PC-3 (cell line): Measurements from ENCODE around the gene RPL36. TPM values are rescaled to one million over a fixed set of nuclear protein-coding genes. Genes with fewer than 3 reads are reported as not detected.

Experiments used
- ATAC-seq: fragments of 200-7000 bp; cut with Tn5 transposase; 2 replicates; pipeline ENCODE4 v1.9.1; 2020; ENCODE audit warnings: mild to moderate bottlenecking, moderate library complexity
- Bru-seq: library from RNA; stranded (reverse); fragments of 400-500 nt; gene quantifications from one replicate; lab custom pipeline; 2021; lab: Mats Ljungman, UMichigan
- BruChase-seq, 2 experiments: library from RNA; stranded (reverse); fragments of 400-500 nt; gene quantifications; one replicate each; lab custom pipeline; 2021; lab: Mats Ljungman, UMichigan
- BruUV-seq: library from RNA; stranded (reverse); fragments of 400-500 nt; replicated peaks from 2 replicates; lab custom pipeline; 2021; lab: Mats Ljungman, UMichigan
- CTCF ChIA-PET: fragments of 300-600 bp; sonication (Branson Sonifier 250); formaldehyde crosslinking; loops from one replicate; lab custom pipeline; 2022; ENCODE audit warnings: antibody characterized with exemption; lab: Charles Lee
- POLR2A ChIA-PET: fragments of 300-600 bp; sonication (Branson Sonifier 250); formaldehyde crosslinking; loops from one replicate; lab custom pipeline; 2022; ENCODE audit warnings: antibody characterized with exemption; ENCODE audit not compliant: unreplicated experiment; lab: Charles Lee
- DNase-seq: peaks from one replicate; pipeline ENCODE4 v3.0.0-alpha.2; 2015
- H2AFZ ChIP-seq: fragments of 300-600 bp; sonication (generic); 2 replicates; pipeline ENCODE4 v1.6.0; 2016; ENCODE audit warnings: antibody characterized with exemption, low read length
- H3F3A ChIP-seq: fragments of 300-600 bp; sonication (generic); one replicate; pipeline ENCODE4 v1.6.0; 2017; ENCODE audit warnings: antibody characterized with exemption, low read length, control low read depth, mild to moderate bottlenecking; ENCODE audit not compliant: unreplicated experiment
- H3K27ac ChIP-seq: fragments of 300-600 bp; sonication (generic); 2 replicates; pipeline ENCODE4 v1.5.1; 2016; ENCODE audit warnings: mild to moderate bottlenecking, low read length
- H3K27me3 ChIP-seq: fragments of 300-600 bp; sonication (generic); 2 replicates; pipeline ENCODE4 v1.6.1; 2016; ENCODE audit warnings: low read length, mixed read lengths
- H3K36me3 ChIP-seq: fragments of 300-600 bp; sonication (generic); 2 replicates; pipeline ENCODE4 v1.6.1; 2016; ENCODE audit warnings: low read depth, mixed run types, low read length, mixed read lengths
- H3K4me1 ChIP-seq: fragments of 300-600 bp; sonication (generic); 2 replicates; pipeline ENCODE4 v1.5.1; 2016; ENCODE audit warnings: low read length; ENCODE audit not compliant: insufficient read depth
- H3K4me2 ChIP-seq: fragments of 300-600 bp; sonication (generic); 2 replicates; pipeline ENCODE4 v1.6.0; 2016; ENCODE audit warnings: low read length
- H3K4me3 ChIP-seq: fragments of 300-600 bp; sonication (generic); 2 replicates; pipeline ENCODE4 v1.5.1; 2016; ENCODE audit warnings: mild to moderate bottlenecking, low read length, mixed read lengths
- H3K79me2 ChIP-seq: fragments of 300-600 bp; sonication (generic); 2 replicates; pipeline ENCODE4 v1.6.1; 2017; ENCODE audit warnings: low read length, mixed read lengths
- H3K9ac ChIP-seq: fragments of 300-600 bp; sonication (generic); 2 replicates; pipeline ENCODE4 v1.6.0; 2016; ENCODE audit warnings: mild to moderate bottlenecking, low read length
- H3K9me2 ChIP-seq: fragments of 300-600 bp; sonication (generic); replicated peaks from 2 replicates; pipeline ENCODE4 v1.6.1; 2016; ENCODE audit warnings: mixed run types, low read length, mixed read lengths
- H3K9me3 ChIP-seq: fragments of 300-600 bp; sonication (generic); 2 replicates; pipeline ENCODE4 v1.6.1; 2016; ENCODE audit warnings: low read length, mixed read lengths
- H4K20me1 ChIP-seq: fragments of 300-600 bp; sonication (generic); 2 replicates; pipeline ENCODE4 v1.6.1; 2016; ENCODE audit warnings: low read length, mixed read lengths
- EZH2 ChIP-seq: fragments of 300-600 bp; sonication (generic); IDR thresholded peaks from one replicate; pipeline ENCODE4 v1.6.1; 2017; ENCODE audit warnings: antibody characterized with exemption, mild to moderate bottlenecking, low read length; ENCODE audit not compliant: unreplicated experiment
- EZH2phosphoT487 ChIP-seq: fragments of 300-600 bp; sonication (generic); IDR thresholded peaks from 2 replicates; pipeline ENCODE4 v1.6.1; 2018; ENCODE audit warnings: mild to moderate bottlenecking, antibody characterized with exemption, low read length, borderline replicate concordance
- intact Hi-C: fragments of 100-400 bp; cut with micrococcal nuclease; formaldehyde crosslinking; loops from 2 replicates; pipeline ENCODE4 v1.9.0; 2023
- long read RNA-seq: library from polyadenylated mRNA; unstranded; transcript quantifications from one replicate; pipeline ENCODE4 v2.0.0, GENCODE V29; 2021; ENCODE audit not compliant: unreplicated experiment
- total RNA-seq: library from RNA; depleted of rRNA; stranded (reverse); fragments of >200 nt; gene quantifications from 2 replicates; pipeline ENCODE4 v1.2.3, GENCODE V29; 2014; rRNA removed
- TF ChIP-seq, protein P1 (sequence below): fragments of 300-600 bp; sonication (generic); conservative IDR thresholded peaks from 2 replicates; pipeline ENCODE4 v1.5.1; 2017; ENCODE audit warnings: antibody characterized with exemption, low read depth, mild to moderate bottlenecking, low read length

The RPL36 gene
- 2,190 and 2,470 TPM in 2 replicates for total RNA-seq
- percentile 94 among the genes with signal in this experiment for Bru-seq, nascent RNA
- BruChase-seq, experiment 1, labeled RNA remaining after a 6-hour chase = percentile 95 among the genes with signal in this experiment
- percentile 90 among the genes with signal in this experiment for BruChase-seq, experiment 2, labeled RNA remaining after a 2-hour chase
- long read RNA-seq, transcript RPL36-202 (3 exons, 556 nt) = minor isoform, 60 of 1,683 reads
- long read RNA-seq, transcript RPL36-201 (4 exons, 707 nt) = major isoform, 691 of 1,683 reads
- long read RNA-seq, partial matches to known transcripts = 696 of 1,683 reads
- long read RNA-seq, other reads (novel, unspliced or antisense) = 233 of 1,683 reads

DNA sequence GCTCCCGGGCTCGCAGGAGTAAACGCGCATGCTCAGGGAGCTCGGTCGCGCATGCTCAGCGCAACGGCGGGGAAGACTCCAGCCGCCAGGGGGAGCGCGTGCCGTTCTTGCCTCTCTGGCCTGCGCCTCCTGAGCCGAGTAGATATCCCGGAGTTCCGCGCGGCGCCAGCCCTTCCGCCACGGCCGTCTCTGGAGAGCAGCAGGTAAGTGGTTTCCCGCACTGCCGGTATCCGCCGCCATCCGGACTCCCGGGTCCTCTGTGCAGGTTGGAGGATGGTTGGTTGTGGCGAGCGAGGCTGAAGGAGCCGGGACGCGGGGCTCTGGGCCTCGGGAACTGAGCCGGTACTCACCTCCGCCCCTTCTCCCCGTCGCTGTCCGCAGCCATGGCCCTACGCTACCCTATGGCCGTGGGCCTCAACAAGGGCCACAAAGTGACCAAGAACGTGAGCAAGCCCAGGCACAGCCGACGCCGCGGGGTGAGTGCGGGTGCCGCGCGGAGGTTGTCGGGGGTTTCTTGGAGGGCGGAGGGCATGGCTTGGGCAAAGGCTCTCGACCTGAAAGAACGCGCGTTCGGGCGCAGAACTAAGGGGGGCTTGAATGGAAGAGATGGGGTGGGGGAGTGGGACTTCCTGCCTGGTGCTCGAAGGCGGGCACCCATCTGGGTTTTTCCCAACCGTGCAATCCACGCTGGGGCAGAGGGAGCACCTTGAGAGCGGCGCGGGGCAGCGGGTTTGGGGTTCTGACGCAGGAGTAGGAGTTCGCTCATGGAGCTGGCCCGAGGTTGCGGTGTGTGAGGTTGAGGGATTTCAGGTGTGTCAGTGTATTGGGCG lies at the start of gene RPL36:
Gene RPL36 (plus strand): TSS at position 171 of the 830 bp plus-strand sequence. CDS start 213 bp downstream, at position 384.
- peaks cover 53% of the 10 kb centered on the region for H3K79me2 ChIP-seq
- intact Hi-C loops = loop anchor here (1.0 kb wide), 1 partner anchor 30 kb away; the partner anchor contains the start of genes CATSPERD and LONP1
- BruUV-seq = TSS peak; percentile 74
- H3K9me2 ChIP-seq = no peaks in the 10 kb centered on the region
- H3K4me1 ChIP-seq = peaks cover 7% of the 10 kb centered on the region
- DNase-seq = peak; percentile 99
- H3K9ac ChIP-seq = peak within 1 kb of the TSS; percentile 99
- TF ChIP-seq EZH2 (no peak), EZH2phosphoT487 (no peak)
- TF ChIP-seq, protein P1, sequence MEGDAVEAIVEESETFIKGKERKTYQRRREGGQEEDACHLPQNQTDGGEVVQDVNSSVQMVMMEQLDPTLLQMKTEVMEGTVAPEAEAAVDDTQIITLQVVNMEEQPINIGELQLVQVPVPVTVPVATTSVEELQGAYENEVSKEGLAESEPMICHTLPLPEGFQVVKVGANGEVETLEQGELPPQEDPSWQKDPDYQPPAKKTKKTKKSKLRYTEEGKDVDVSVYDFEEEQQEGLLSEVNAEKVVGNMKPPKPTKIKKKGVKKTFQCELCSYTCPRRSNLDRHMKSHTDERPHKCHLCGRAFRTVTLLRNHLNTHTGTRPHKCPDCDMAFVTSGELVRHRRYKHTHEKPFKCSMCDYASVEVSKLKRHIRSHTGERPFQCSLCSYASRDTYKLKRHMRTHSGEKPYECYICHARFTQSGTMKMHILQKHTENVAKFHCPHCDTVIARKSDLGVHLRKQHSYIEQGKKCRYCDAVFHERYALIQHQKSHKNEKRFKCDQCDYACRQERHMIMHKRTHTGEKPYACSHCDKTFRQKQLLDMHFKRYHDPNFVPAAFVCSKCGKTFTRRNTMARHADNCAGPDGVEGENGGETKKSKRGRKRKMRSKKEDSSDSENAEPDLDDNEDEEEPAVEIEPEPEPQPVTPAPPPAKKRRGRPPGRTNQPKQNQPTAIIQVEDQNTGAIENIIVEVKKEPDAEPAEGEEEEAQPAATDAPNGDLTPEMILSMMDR = peak; percentile 94
- peak; percentile 45 for ATAC-seq
- peak within 1 kb of the TSS; percentile 97 for H3K4me3 ChIP-seq
- H4K20me1 ChIP-seq = peaks cover 49% of the 10 kb centered on the region
- peaks cover 46% of the 10 kb centered on the region for H3K36me3 ChIP-seq
- no peaks in the 10 kb centered on the region for H3K27me3 ChIP-seq
- H3F3A ChIP-seq = peaks cover 14% of the 10 kb centered on the region
- peak within 1 kb of the TSS; percentile 63 for H3K27ac ChIP-seq
- POLR2A ChIA-PET = interaction anchor here (0.9 kb wide), 1 partner anchor 30 kb away, joined by 4 read pairs; the partner anchor contains the start of genes CATSPERD and LONP1
- H3K9me3 ChIP-seq = no peaks in the 10 kb centered on the region
- CTCF ChIA-PET = interaction anchor here (0.6 to 1.5 kb wide), 5 partner anchors 14 to 68 kb away, joined by 3 to 9 read pairs (median 4); partner anchors contain the start of genes CATSPERD, LONP1, SAFB and SAFB2
- peak within 1 kb of the TSS; percentile 95 for H3K4me2 ChIP-seq
- peak within 1 kb of the TSS; percentile 56 for H2AFZ ChIP-seq

DNA sequence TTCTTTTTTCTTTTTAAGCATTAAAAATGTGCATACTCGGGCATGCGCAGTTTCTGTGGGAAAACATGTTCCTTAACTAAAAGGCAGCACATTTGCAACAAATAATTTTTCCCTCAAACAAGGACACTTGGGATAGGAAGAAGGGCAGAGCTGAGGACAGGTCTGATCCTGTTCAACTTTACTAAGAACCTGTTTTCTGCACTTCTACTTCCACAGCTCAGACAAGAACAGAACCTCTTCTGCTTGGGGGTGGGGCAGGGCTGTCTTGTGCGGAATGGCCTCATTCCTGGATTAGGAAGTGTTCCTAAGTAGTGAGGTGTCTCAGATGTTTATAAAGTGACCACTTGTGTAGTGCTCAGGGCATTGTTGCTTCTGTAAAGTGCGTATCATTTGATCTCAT lies 48.9 kb upstream of the RPL36 start:
- H3K27ac ChIP-seq = no peak overlapping the region
- H3K4me1 ChIP-seq = no peaks in the 10 kb centered on the region
- H3K27me3 ChIP-seq = no peaks in the 10 kb centered on the region
- POLR2A ChIA-PET = no interaction called here
- ATAC-seq (no peak), DNase-seq (no peak)
- TF ChIP-seq EZH2phosphoT487 (no peak), EZH2 (no peak)
- TF ChIP-seq, protein P1 = no peak
- no peak overlapping the region for H2AFZ ChIP-seq
- H3K9me2 ChIP-seq = no peaks in the 10 kb centered on the region
- H3K9ac ChIP-seq = no peak overlapping the region
- H3K4me3 ChIP-seq = no peak overlapping the region
- BruUV-seq = no TSS peak
- no peaks in the 10 kb centered on the region for H3F3A ChIP-seq
- no peaks in the 10 kb centered on the region for H3K9me3 ChIP-seq
- CTCF ChIA-PET = no interaction called here
- peaks cover 56% of the 10 kb centered on the region for H3K36me3 ChIP-seq
- H4K20me1 ChIP-seq = peaks cover 58% of the 10 kb centered on the region
- intact Hi-C loops = no loop called here
- H3K4me2 ChIP-seq = no peak overlapping the region
- peaks cover 100% of the 10 kb centered on the region for H3K79me2 ChIP-seq
